GM19438 (cell line): Measurements from ENCODE around the gene LRRC26.

Experiments
- ATAC-seq: cut with Tn5 transposase; IDR thresholded peaks from one replicate; pipeline ENCODE4 v1.9.1; 2021; ENCODE audit warnings: low read depth; ENCODE audit not compliant: unreplicated experiment

Gene LRRC26

GRCh38 chr9:137168904-137169856, 671 bp downstream of the LRRC26 start:
- no peak for ATAC-seq

GRCh38 chr9:137168573-137168903, 1.3 kb downstream of the LRRC26 start:
- ATAC-seq, result no peak

- ATAC-seq, result no peak
These were observed 1.9 kb downstream of the LRRC26 start for GRCh38 chr9:137167747-137168572.

- ATAC-seq, result no peak
These were observed 2.5 kb downstream of the LRRC26 start for GRCh38 chr9:137167277-137167746.

- ATAC-seq, result no peak
These were observed 3.2 kb downstream of the LRRC26 start for GRCh38 chr9:137166380-137167229.

GRCh38 chr9:137165250-137165836, 4.5 kb downstream of the LRRC26 start:
- no peak for ATAC-seq

- no peak for ATAC-seq
These were observed 5.2 kb downstream of the LRRC26 start for GRCh38 chr9:137164370-137165249.

GRCh38 chr9:137163805-137164204, 6.0 kb downstream of the LRRC26 start:
- ATAC-seq, result no peak

- no peak for ATAC-seq
These were observed 6.5 kb downstream of the LRRC26 start for GRCh38 chr9:137163365-137163715.

- no peak for ATAC-seq
These were observed 7.1 kb downstream of the LRRC26 start for GRCh38 chr9:137162505-137163364.

- no peak for ATAC-seq
These were observed 8.0 kb downstream of the LRRC26 start for GRCh38 chr9:137161558-137162486.

- ATAC-seq, result no peak
These were observed 8.9 kb downstream of the LRRC26 start for GRCh38 chr9:137160716-137161557.

- no peak for ATAC-seq
These were observed 9.8 kb downstream of the LRRC26 start for GRCh38 chr9:137160054-137160425.

- no peak for ATAC-seq
These were observed 10.5 kb downstream of the LRRC26 start for GRCh38 chr9:137159105-137160053.

- ATAC-seq, result no peak
These were observed 11.2 kb downstream of the LRRC26 start for GRCh38 chr9:137158625-137159024.
